HepG2 (cell line): Measurements from ENCODE around the gene GPS1. TPM values are rescaled to one million over a fixed set of nuclear protein-coding genes. Genes with fewer than 3 reads are reported as not detected.

Experiments
- BCL6 ChIP-seq: IDR thresholded peaks from 2 replicates; pipeline ENCODE4 v1.6.1; 2016; ENCODE audit warnings: missing genetic modification reagents, missing compliant biosample characterization
- GLI4 ChIP-seq: sonication (generic); formaldehyde crosslinking; IDR thresholded peaks from 2 replicates; pipeline ENCODE4 v1.5.1; 2020; ENCODE audit warnings: missing genetic modification reagents, mild to moderate bottlenecking, moderate library complexity, borderline replicate concordance
- PAXIP1 ChIP-seq: sonication (generic); formaldehyde crosslinking; conservative IDR thresholded peaks from 2 replicates; pipeline ENCODE4 v1.4.0; 2020; ENCODE audit warnings: mild to moderate bottlenecking, missing genetic modification reagents, moderate library complexity
- PPARG ChIP-seq: conservative IDR thresholded peaks from 2 replicates; pipeline ENCODE4 v1.6.1; 2016; ENCODE audit warnings: missing biosample characterization, missing genetic modification reagents
- RNF2 ChIP-seq: fragments of 450-650 bp; conservative IDR thresholded peaks from 2 replicates; pipeline ENCODE4 v1.6.1; 2016; ENCODE audit warnings: low read depth
- ZNF564 ChIP-seq: sonication (generic); formaldehyde crosslinking; IDR thresholded peaks from 2 replicates; pipeline ENCODE4 v1.8.1; 2023; ENCODE audit warnings: mild to moderate bottlenecking, missing genetic modification reagents
- ZNF768 ChIP-seq: sonication (generic); formaldehyde crosslinking; IDR thresholded peaks from 2 replicates; pipeline ENCODE4 v1.4.0; 2020; ENCODE audit warnings: missing genetic modification reagents
- polyA plus RNA-seq, 8 experiments: library from polyadenylated mRNA; depleted of rRNA in 3 of 8; stranded (reverse) in 7 of 8; unstranded in 1 of 8; fragments of >200 nt; fragmentation: Illumina TruSeq in 4 of 8; extraction: Trizol in 4 of 8; gene quantifications; 2 replicates each; pipeline versions ENCODE4 v1.2.1 to v1.2.3, GENCODE V29; 2011 to 2016; ENCODE audit warnings: low read depth in 4 of 8, missing spikeins in 1 of 8, mixed read lengths in 1 of 8; ENCODE audit not compliant: insufficient read depth in 1 of 8
- total RNA-seq, 5 experiments: library from RNA; depleted of rRNA; stranded (reverse); fragments of >200 nt; fragmentation: Illumina TruSeq; extraction: Trizol; gene quantifications; 2 replicates each; pipeline ENCODE4 v1.2.3, GENCODE V29; 2016; ENCODE audit warnings: low read depth in 1 of 5
- TF ChIP-seq, protein P1 (sequence below): sonication (generic); formaldehyde crosslinking; IDR thresholded peaks from one replicate; pipeline ENCODE4 v1.5.1; 2020; ENCODE audit warnings: mild to moderate bottlenecking, missing genetic modification reagents; ENCODE audit errors: not compliant biosample characterization
- TF ChIP-seq, protein P2 (sequence below): IDR thresholded peaks from 2 replicates; pipeline ENCODE4 v1.6.1; 2012; ENCODE audit warnings: low read length, improper control_type of control experiment
- TF ChIP-seq, protein P3 (sequence below): sonication (generic); formaldehyde crosslinking; IDR thresholded peaks from 2 replicates; pipeline ENCODE4 v1.5.0; 2020; ENCODE audit warnings: mild to moderate bottlenecking, missing genetic modification reagents

Gene GPS1
- total and polyA plus RNA-seq, 2 of the 13 experiments (the other 11 are each of a cell fraction or from before 2014, with no cell fraction given), result 124 to 128 TPM

GRCh38 chr17:82003411-82004381, 48.0 kb upstream of the GPS1 start (continued):
- TF ChIP-seq, protein P1, sequence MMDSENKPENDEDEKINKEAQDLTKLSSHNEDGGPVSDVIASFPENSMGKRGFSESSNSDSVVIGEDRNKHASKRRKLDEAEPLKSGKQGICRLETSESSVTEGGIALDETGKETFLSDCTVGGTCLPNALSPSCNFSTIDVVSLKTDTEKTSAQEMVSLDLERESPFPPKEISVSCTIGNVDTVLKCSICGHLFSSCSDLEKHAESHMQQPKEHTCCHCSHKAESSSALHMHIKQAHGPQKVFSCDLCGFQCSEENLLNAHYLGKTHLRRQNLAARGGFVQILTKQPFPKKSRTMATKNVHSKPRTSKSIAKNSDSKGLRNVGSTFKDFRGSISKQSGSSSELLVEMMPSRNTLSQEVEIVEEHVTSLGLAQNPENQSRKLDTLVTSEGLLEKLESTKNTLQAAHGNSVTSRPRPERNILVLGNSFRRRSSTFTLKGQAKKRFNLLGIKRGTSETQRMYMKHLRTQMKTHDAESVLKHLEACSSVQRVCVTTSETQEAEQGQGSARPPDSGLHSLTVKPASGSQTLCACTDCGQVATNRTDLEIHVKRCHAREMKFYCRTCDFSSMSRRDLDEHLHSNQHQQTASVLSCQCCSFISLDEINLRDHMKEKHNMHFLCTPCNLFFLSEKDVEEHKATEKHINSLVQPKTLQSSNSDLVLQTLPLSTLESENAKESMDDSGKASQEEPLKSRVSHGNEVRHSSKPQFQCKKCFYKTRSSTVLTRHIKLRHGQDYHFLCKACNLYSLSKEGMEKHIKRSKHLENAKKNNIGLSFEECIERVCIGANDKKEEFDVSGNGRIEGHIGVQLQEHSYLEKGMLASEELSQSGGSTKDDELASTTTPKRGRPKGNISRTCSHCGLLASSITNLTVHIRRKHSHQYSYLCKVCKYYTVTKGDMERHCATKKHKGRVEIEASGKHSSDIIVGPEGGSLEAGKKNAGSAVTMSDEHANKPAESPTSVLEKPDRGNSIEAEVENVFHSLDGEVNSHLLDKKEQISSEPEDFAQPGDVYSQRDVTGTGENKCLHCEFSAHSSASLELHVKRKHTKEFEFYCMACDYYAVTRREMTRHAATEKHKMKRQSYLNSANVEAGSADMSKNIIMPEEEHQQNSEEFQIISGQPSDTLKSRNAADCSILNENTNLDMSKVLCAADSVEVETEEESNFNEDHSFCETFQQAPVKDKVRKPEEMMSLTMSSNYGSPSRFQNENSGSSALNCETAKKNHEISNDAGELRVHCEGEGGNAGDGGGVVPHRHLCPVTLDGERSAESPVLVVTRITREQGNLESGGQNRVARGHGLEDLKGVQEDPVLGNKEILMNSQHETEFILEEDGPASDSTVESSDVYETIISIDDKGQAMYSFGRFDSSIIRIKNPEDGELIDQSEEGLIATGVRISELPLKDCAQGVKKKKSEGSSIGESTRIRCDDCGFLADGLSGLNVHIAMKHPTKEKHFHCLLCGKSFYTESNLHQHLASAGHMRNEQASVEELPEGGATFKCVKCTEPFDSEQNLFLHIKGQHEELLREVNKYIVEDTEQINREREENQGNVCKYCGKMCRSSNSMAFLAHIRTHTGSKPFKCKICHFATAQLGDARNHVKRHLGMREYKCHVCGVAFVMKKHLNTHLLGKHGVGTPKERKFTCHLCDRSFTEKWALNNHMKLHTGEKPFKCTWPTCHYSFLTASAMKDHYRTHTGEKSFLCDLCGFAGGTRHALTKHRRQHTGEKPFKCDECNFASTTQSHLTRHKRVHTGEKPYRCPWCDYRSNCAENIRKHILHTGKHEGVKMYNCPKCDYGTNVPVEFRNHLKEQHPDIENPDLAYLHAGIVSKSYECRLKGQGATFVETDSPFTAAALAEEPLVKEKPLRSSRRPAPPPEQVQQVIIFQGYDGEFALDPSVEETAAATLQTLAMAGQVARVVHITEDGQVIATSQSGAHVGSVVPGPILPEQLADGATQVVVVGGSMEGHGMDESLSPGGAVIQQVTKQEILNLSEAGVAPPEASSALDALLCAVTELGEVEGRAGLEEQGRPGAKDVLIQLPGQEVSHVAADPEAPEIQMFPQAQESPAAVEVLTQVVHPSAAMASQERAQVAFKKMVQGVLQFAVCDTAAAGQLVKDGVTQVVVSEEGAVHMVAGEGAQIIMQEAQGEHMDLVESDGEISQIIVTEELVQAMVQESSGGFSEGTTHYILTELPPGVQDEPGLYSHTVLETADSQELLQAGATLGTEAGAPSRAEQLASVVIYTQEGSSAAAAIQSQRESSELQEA (CRISPR knock-in tag), result no peak
- TF ChIP-seq ZNF768 (CRISPR knock-in tag) (peak; percentile 66), GLI4 (CRISPR knock-in tag) (peak; percentile 92), PPARG (CRISPR knock-in tag) (peak; percentile 30; the same call in 1 of the 2 replicates), RNF2 (peak; percentile 78; the same call in 1 of the 2 replicates), PAXIP1 (CRISPR knock-in tag) (peak; percentile 81), ZNF564 (0 out of 2 replicates have a peak, but pooled peaks have one; percentile 58), BCL6 (CRISPR knock-in tag) (no peak; the same call in 1 of the 2 replicates)
- TF ChIP-seq, protein P2, sequence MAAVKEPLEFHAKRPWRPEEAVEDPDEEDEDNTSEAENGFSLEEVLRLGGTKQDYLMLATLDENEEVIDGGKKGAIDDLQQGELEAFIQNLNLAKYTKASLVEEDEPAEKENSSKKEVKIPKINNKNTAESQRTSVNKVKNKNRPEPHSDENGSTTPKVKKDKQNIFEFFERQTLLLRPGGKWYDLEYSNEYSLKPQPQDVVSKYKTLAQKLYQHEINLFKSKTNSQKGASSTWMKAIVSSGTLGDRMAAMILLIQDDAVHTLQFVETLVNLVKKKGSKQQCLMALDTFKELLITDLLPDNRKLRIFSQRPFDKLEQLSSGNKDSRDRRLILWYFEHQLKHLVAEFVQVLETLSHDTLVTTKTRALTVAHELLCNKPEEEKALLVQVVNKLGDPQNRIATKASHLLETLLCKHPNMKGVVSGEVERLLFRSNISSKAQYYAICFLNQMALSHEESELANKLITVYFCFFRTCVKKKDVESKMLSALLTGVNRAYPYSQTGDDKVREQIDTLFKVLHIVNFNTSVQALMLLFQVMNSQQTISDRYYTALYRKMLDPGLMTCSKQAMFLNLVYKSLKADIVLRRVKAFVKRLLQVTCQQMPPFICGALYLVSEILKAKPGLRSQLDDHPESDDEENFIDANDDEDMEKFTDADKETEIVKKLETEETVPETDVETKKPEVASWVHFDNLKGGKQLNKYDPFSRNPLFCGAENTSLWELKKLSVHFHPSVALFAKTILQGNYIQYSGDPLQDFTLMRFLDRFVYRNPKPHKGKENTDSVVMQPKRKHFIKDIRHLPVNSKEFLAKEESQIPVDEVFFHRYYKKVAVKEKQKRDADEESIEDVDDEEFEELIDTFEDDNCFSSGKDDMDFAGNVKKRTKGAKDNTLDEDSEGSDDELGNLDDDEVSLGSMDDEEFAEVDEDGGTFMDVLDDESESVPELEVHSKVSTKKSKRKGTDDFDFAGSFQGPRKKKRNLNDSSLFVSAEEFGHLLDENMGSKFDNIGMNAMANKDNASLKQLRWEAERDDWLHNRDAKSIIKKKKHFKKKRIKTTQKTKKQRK, result no peak
- TF ChIP-seq, protein P3, sequence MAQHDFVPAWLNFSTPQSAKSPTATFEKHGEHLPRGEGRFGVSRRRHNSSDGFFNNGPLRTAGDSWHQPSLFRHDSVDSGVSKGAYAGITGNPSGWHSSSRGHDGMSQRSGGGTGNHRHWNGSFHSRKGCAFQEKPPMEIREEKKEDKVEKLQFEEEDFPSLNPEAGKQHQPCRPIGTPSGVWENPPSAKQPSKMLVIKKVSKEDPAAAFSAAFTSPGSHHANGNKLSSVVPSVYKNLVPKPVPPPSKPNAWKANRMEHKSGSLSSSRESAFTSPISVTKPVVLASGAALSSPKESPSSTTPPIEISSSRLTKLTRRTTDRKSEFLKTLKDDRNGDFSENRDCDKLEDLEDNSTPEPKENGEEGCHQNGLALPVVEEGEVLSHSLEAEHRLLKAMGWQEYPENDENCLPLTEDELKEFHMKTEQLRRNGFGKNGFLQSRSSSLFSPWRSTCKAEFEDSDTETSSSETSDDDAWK (CRISPR knock-in tag), result no peak
